HepG2 (cell line): ENCODE data around the gene LARP1B. TPM values are rescaled to one million over a fixed set of nuclear protein-coding genes. Genes with fewer than 3 reads are reported as not detected.

Experiments used
- ATM ChIP-seq: fragments of 450-650 bp; IDR thresholded peaks from 2 replicates; pipeline ENCODE4 v1.7.1; 2017; ENCODE audit warnings: mild to moderate bottlenecking, borderline replicate concordance
- CCAR2 ChIP-seq: fragments of 200-400 bp; formaldehyde crosslinking; optimal IDR thresholded peaks from 2 replicates; pipeline ENCODE3; 2018; ENCODE audit warnings: low read depth, mild to moderate bottlenecking, low read length, moderate library complexity
- FOSL2 ChIP-seq: sonication (generic); formaldehyde crosslinking; IDR thresholded peaks from 2 replicates; pipeline ENCODE4 v1.4.0; 2020; ENCODE audit warnings: missing genetic modification reagents
- GABPA ChIP-seq, 2 experiments: IDR thresholded peaks; 2 replicates each; pipeline ENCODE4 v1.6.1; 2011 to 2016; ENCODE audit warnings: low read depth in 2 of 2, low read length in 1 of 2, missing biosample characterization in 1 of 2, missing genetic modification characterization in 1 of 2
- GABPB1 ChIP-seq: IDR thresholded peaks from 2 replicates; pipeline ENCODE4 v1.6.1; 2016; ENCODE audit warnings: mild to moderate bottlenecking, missing genetic modification reagents, moderate library complexity, missing compliant biosample characterization
- KIAA2018 ChIP-seq: sonication (generic); formaldehyde crosslinking; IDR thresholded peaks from 2 replicates; pipeline ENCODE4 v1.5.0; 2020; ENCODE audit warnings: mild to moderate bottlenecking, missing genetic modification reagents, borderline replicate concordance
- MBNL3 ChIP-seq: fragments of 250-450 bp; sonication (Bioruptor Pico); conservative IDR thresholded peaks from 2 replicates; pipeline ENCODE4 v1.8.0; 2022; ENCODE audit warnings: mild to moderate bottlenecking, inconsistent platforms
- MLXIP ChIP-seq: sonication (generic); formaldehyde crosslinking; IDR thresholded peaks from 2 replicates; pipeline ENCODE4 v1.9.0; 2021; ENCODE audit warnings: missing genetic modification reagents, borderline replicate concordance
- RXRA ChIP-seq: sonication (generic); formaldehyde crosslinking; IDR thresholded peaks from 2 replicates; pipeline ENCODE4 v1.5.1; 2020; ENCODE audit warnings: missing genetic modification reagents
- TFAP4 ChIP-seq: sonication (generic); IDR thresholded peaks from 2 replicates; pipeline ENCODE4 v1.6.1; 2016; ENCODE audit warnings: low read depth, borderline replicate concordance
- ZNF143 ChIP-seq: sonication (generic); formaldehyde crosslinking; IDR thresholded peaks from 2 replicates; pipeline ENCODE4 v1.4.0; 2020; ENCODE audit warnings: missing genetic modification reagents
- ZNF382 ChIP-seq: sonication (generic); formaldehyde crosslinking; IDR thresholded peaks from 2 replicates; pipeline ENCODE4 v1.5.0; 2020; ENCODE audit warnings: missing genetic modification reagents, mild to moderate bottlenecking, borderline replicate concordance
- ZNF546 ChIP-seq: sonication (generic); formaldehyde crosslinking; conservative IDR thresholded peaks from 2 replicates; pipeline ENCODE4 v1.8.1; 2023; ENCODE audit warnings: mild to moderate bottlenecking, missing genetic modification reagents
- ZNF572 ChIP-seq: sonication (generic); formaldehyde crosslinking; IDR thresholded peaks from 2 replicates; pipeline ENCODE4 v1.5.1; 2020; ENCODE audit warnings: mild to moderate bottlenecking, missing genetic modification reagents
- ZNF670 ChIP-seq: sonication (generic); formaldehyde crosslinking; IDR thresholded peaks from 2 replicates; pipeline ENCODE4 v1.8.0; 2022; ENCODE audit warnings: mild to moderate bottlenecking, missing genetic modification reagents, borderline replicate concordance
- ZNF766 ChIP-seq: sonication (generic); formaldehyde crosslinking; IDR thresholded peaks from 2 replicates; pipeline ENCODE4 v1.5.0; 2020; ENCODE audit warnings: missing genetic modification reagents, borderline replicate concordance
- polyA plus RNA-seq, 8 experiments: library from polyadenylated mRNA; depleted of rRNA in 3 of 8; stranded (reverse) in 7 of 8; unstranded in 1 of 8; fragments of >200 nt; fragmentation: Illumina TruSeq in 4 of 8; extraction: Trizol in 4 of 8; gene quantifications; 2 replicates each; pipeline versions ENCODE4 v1.2.1 to v1.2.3, GENCODE V29; 2011 to 2016; ENCODE audit warnings: low read depth in 4 of 8, missing spikeins in 1 of 8, mixed read lengths in 1 of 8; ENCODE audit not compliant: insufficient read depth in 1 of 8
- total RNA-seq, 5 experiments: library from RNA; depleted of rRNA; stranded (reverse); fragments of >200 nt; fragmentation: Illumina TruSeq; extraction: Trizol; gene quantifications; 2 replicates each; pipeline ENCODE4 v1.2.3, GENCODE V29; 2016; ENCODE audit warnings: low read depth in 1 of 5

LARP1B gene
- total and polyA plus RNA-seq, 2 of the 13 experiments (the other 11 are each of a cell fraction or from before 2014, with no cell fraction given), result 19.2 to 52.7 TPM

GRCh38 chr4:128061566-128062536, 739 bp downstream of the LARP1B start (continued):
- TF ChIP-seq KIAA2018 (CRISPR knock-in tag), result no peak
- TF ChIP-seq MLXIP (CRISPR knock-in tag), result no peak
- TF ChIP-seq TFAP4, result peak; percentile 19; the same call in 1 of the 2 replicates
- no peak for TF ChIP-seq CCAR2
- TF ChIP-seq ZNF143 (CRISPR knock-in tag), result no peak
- TF ChIP-seq GABPA (IDR thresholded peaks at IDR 0.05; ENCODE audit: low read depth, low read length), result peak; percentile 5; the same call in 1 of the 2 replicates
- TF ChIP-seq GABPA (CRISPR knock-in tag; IDR thresholded peaks at IDR 0.05; ENCODE audit: low read depth), result no peak
- no peak for TF ChIP-seq MBNL3 (CRISPR knock-in tag)
- no peak; the same call in 1 of the 2 replicates for TF ChIP-seq ZNF546 (CRISPR knock-in tag)
- 0 out of 2 replicates have a peak, but pooled peaks have one; percentile 5 for TF ChIP-seq FOSL2 (CRISPR knock-in tag)
- no peak for TF ChIP-seq ATM
- no peak for TF ChIP-seq ZNF670 (CRISPR knock-in tag)
- no peak for TF ChIP-seq ZNF572 (CRISPR knock-in tag)
- TF ChIP-seq ZNF766, result no peak
- 0 out of 2 replicates have a peak, but pooled peaks have one; percentile 14 for TF ChIP-seq RXRA
- TF ChIP-seq GABPB1, result peak; percentile 61; the same call in 1 of the 2 replicates
- no peak for TF ChIP-seq ZNF382 (CRISPR knock-in tag)
